HG03097 (cell line): Measurements from ENCODE around the gene GABRG1.

Source experiments
- ATAC-seq: cut with Tn5 transposase; IDR thresholded peaks from one replicate; pipeline ENCODE4 v1.9.1; 2021; ENCODE audit not compliant: unreplicated experiment, low FRiP score

Gene GABRG1

DNA sequence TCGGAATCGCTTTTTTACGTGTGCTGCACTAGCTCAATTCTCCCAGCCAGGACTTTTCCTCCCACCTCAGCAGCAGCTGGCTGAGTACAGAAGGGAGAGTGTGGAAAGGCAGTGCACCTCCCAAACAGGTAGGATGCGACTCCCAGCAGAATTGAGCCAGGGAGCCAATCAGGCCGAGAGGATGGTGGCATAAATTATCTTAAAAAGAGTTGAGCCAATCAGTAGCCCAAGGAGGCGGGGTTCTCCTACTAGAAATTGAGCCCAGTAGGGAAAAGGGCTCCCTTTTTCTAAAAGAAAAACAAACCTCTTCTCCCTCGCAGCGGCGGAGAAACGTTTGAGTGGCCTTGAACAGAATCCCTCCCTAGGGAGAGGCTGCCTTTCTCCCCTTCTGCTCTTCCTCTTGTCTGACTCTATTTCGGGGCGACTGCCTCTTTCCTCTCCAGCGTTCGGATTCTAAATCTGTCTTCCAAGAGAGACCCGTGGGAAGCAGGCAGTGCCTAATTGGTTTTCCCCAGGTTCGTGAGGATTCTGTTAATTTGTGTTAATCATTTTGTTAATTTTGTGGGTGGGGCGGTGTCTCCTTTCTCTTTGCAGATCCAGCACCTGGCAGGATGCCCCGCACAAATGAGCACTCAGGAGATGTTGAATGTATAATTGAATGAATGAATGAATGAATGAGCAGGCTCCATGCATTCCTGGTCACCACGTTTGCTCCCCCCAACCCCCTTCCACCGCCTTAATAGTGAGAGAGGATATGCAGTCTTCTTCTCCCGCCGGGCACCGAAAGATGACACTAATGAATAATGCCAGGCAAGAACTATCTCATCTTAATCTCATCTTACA lies at the start of gene GABRG1:
Gene GABRG1, minus strand, starts transcription at position 142 of the 843 bp plus-strand sequence. Its CDS starts 141 bp downstream, at position 1.
- no peak for ATAC-seq

DNA sequence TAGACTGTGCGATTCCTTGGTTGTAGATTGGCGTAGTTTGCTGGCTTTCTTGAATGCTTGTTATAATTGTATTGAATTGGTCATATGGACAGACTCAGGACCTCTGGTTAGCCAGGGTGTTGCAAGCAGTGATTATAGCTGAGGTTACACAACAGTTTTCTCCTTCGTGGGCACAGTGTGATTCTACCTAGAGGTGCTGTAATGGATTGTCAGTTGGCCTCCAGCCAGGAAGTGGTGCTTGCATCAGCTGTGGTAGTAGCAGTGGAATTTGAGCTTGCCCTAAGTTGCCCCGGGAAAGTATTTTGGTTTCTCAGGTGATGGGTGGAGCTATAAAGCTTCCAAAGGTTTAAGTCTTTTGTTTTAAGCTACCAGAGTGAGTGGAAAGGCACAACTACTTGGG lies 23.1 kb upstream of the GABRG1 start:
- no peak for ATAC-seq

DNA sequence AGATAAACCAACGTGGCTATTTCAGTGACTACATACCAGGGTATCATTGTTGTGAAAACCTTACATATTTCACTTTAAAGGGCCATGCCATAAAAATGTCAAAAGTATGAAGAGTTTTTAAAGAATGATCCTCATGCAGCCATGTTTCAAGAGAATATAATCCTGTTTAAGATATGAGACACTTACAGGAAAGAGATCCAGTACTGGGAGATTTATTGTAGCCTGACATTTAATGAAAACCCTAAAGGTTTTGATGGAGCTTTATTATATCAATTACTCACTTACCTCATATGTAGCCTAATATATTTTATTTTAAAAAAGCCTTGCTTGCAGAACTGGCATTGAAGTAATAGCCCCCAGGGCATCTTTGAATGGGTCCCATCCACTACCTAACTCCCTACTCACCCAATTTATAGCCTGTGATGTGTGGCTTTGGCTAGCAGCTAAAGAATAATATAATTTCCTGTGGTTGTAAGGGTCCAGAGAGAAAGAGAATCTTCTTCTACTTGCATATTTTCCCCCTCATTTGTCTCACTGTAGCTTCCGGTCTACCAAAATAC lies 7.7 kb upstream of the GABRG1 start:
- no peak for ATAC-seq

DNA sequence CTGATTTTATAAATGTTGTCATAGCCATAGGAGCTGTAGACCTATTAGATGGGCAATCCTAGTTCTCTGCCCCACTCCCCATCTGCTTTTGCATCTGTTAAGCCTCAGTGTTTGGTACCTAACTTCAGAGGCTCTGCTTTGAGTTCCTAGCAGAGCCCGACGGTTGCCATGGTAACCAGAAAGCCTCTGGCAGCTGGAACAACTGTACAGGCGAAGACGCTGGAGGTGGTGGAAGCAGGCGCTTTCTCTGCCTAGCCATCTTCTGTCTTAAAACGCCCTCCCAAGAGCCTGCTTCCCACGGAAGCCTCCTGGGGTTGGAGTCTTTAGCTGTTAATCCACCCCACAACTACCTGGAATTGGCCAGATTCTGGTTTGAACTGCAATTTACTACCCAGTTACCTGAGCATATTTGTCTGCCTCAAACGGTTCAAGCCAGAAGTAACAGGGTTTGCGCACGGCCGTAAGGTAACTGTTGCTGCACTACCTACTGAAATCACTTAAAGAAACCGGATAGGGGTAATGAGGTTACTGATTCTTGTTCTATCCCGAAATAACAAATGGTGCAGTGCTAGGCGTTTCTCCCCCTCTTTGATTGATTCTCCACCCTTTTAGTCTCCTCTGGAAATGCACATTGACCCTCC lies 1.0 kb upstream of the GABRG1 start:
- no peak for ATAC-seq

DNA sequence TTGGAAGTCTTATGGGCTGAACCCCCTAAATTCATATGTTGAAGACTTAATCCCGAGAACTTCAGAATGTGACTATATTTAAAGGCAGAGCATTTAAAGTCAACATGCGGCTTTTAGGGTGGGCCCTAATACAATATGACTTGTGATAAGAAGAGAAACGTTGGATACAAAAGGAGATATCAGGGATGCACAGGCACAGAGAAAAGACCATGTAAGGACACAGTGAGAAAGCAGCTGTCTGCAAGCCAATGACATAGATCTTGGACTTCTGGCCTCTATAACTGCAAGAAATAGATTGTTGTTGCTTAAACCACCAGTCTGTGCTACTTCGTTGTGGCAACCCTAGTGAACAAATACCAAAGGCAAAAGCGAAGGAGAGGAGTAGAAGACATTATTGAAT lies 42.2 kb downstream of the GABRG1 start:
- no peak for ATAC-seq

DNA sequence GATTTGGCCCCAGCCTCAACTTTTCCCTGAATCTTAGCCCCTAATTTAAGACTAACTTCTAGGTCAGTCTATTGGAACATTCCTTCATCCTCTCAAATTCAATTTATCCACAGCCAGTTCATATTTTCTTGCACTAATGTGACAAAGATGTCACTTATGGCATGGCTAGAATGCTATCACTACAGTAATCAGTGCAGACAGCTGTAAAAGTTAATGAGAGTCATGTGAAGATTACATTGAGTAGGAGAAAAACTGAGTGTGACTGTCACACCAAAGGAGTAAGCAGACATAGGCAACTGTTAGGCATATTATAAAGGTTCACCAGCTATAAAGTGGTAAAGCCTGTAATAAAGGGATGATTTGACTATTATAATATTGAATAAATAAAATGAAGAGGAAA lies 42.6 kb downstream of the GABRG1 start:
- no peak for ATAC-seq

DNA sequence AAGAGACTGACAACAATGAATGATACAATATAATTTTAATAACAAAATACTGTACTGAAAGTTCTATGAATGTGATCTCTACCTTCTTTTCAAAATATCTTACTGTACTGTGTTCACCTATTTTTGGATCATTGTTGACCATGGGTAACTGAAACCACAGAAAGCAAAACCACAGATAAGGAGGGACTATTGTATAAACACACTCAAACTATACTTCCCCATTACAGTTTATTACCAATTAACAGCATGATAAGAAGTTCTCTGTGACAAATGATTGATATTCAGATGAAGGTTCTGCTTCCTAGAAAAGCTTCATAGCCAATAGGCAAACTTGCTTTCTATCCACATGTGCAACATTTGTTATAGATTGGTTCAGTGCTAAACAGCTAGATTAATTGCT lies 50.1 kb downstream of the GABRG1 start:
- no peak for ATAC-seq

DNA sequence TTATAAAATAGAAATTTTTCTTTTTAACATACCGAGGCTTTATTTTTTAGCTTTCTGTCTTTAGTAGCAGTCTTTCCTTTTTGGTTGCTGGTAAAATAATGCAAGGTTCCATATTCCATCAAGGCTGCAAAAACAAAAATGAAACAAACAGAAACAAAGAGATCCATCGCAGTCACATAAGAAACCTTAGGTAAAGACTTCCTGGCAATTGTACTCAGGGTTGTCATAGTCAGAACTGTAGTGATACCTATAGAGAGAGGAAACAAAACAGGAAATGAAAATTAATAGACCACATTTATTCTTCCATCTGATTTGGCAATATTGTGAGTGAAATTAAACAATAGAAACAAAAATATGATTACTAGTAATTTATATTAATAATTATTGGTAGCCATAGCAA lies 72.5 kb downstream of the GABRG1 start:
- no peak for ATAC-seq

DNA sequence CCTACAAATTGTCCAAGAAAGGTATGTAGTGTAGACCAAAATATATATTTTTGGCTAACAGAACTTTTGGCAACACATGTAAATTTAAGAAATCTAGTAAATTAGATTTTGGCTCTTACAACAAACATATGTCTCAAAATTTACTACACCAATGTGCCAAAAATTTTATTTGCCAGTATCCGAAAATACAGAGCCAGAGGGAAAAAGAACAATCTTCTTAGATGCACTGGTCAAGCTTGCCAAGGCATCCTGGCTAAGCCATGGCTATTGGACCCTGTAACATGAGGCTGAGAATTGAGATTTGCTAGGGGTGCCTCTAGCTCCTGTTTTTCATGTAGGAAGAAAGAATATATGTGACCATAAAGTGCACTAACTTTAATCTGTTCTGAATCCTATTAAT lies 91.8 kb downstream of the GABRG1 start:
- ATAC-seq, result no peak

DNA sequence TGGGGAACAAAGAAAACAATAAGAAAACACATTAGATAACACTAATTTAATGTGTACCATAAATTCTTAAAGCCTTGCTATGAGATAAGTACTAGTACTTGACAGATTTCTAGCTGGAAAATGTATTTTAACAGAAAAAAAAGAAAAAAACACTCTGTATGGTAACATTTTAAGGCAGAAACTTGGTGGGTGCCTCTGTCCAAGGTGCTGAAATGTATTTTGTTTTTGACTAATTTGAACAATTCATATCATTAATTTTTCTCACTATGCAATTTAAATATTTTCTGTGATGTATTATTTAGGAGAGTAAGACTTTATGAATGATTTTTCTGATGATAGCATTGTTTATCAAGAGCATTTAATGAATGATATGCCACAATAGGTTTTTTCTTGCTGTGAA lies 107.5 kb downstream of the GABRG1 start:
- no peak for ATAC-seq

DNA sequence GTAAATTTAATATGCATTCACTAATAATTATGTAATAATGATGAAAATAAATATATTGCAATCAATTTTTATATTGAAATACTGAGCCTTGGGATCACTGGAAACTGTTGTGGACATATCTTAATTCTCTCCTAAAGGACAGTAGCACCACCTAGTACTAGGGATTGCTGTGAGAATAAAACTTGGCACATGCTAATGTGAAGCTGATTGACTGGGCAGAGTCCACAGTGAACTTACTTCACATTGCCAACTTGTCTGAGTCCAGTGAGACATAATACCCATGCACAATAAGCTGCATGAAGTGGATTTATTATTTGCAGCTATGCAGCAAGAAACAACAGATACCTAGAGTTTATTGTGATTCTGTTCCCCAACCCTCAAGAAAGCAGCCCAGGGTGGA lies 131.1 kb downstream of the GABRG1 start:
- no peak for ATAC-seq

DNA sequence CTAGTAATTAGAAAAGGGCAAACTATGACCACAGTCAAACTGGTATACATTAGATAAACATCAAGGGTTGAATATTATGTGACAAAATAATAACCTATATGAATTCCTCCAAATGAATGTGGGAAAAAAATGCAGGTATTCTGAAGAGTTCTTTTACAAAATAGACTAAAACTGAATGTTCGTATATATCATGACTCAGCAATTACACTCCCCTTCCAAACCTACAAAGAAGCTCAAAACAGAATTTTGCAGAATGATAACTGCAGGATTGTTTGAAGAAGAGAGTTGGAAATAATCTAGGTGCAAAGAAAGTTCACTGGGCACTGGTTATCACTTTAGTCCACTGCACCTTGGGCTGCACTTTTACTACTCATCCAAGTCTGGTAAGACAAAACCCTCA lies 134.1 kb downstream of the GABRG1 start:
- ATAC-seq, result no peak

DNA sequence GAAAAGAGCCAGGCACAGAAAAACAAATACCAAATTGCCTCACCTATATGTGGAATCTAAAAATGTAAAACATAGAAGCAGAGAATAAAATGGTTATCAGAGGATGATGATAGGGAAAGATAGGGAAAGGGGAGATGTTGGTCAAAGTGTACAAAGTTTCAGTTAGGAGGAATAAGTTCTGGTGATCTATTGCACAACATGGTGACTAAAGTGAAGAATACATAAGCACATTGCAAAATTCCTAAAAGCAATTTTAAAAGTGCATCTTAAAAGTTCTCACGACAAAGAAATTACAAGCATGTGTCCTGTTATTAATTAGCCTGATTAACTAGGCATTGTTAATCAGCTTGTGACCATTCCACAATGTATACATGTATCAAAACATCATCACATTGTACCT lies 136.0 kb downstream of the GABRG1 start:
- ATAC-seq, result no peak
